GM19463 (cell line): ENCODE data around the gene CEP57L1.
A peak's percentile ranks its signal among the peaks of the same experiment; 100 is the strongest.
"Not testable (repeated sequence)": the region's sequence is repeated elsewhere in the genome, so short reads cannot be mapped to it uniquely, and the experiment has no call there.

Experiments used
- ATAC-seq: cut with Tn5 transposase; IDR thresholded peaks from one replicate; pipeline ENCODE4 v1.9.1; 2021; ENCODE audit warnings: mild to moderate bottlenecking, moderate library complexity; ENCODE audit not compliant: unreplicated experiment

Gene CEP57L1

GRCh38 chr6:109104512-109104911 is 9.2 kb downstream of the CEP57L1 start:
- ATAC-seq: no peak

- ATAC-seq: no peak
Measured at GRCh38 chr6:109105681-109106080, 10.4 kb downstream of the CEP57L1 start.

GRCh38 chr6:109109663-109110062 is 14.4 kb downstream of the CEP57L1 start:
- not testable (repeated sequence) for ATAC-seq

- not testable (repeated sequence) for ATAC-seq
Measured at GRCh38 chr6:109112663-109113062, 17.4 kb downstream of the CEP57L1 start.

GRCh38 chr6:109117346-109118035 is 22.2 kb downstream of the CEP57L1 start:
- peak; percentile 83 for ATAC-seq

- no peak for ATAC-seq
Measured at GRCh38 chr6:109118337-109118736, 23.0 kb downstream of the CEP57L1 start.

- ATAC-seq: no peak
Measured at GRCh38 chr6:109118871-109119354, 23.6 kb downstream of the CEP57L1 start.

GRCh38 chr6:109121411-109121810 is 26.1 kb downstream of the CEP57L1 start:
- ATAC-seq: no peak

GRCh38 chr6:109124219-109124618 is 28.9 kb downstream of the CEP57L1 start:
- no peak for ATAC-seq

- ATAC-seq: no peak
Measured at GRCh38 chr6:109125504-109125903, 30.2 kb downstream of the CEP57L1 start.

- ATAC-seq: no peak
Measured at GRCh38 chr6:109130065-109130464, 34.8 kb downstream of the CEP57L1 start.

- ATAC-seq: not testable (repeated sequence)
Measured at GRCh38 chr6:109135600-109135999, 40.3 kb downstream of the CEP57L1 start.

- not testable (repeated sequence) for ATAC-seq
Measured at GRCh38 chr6:109136039-109136438, 40.7 kb downstream of the CEP57L1 start.

GRCh38 chr6:109136530-109136929 is 41.2 kb downstream of the CEP57L1 start:
- not testable (repeated sequence) for ATAC-seq

GRCh38 chr6:109139109-109139508 is 43.8 kb downstream of the CEP57L1 start:
- no peak for ATAC-seq

GRCh38 chr6:109142067-109142466 is 46.8 kb downstream of the CEP57L1 start:
- ATAC-seq: not testable (repeated sequence)

- ATAC-seq: no peak
Measured at GRCh38 chr6:109143191-109143590, 47.9 kb downstream of the CEP57L1 start.

GRCh38 chr6:109148251-109148650 is 52.9 kb downstream of the CEP57L1 start:
- not testable (repeated sequence) for ATAC-seq

GRCh38 chr6:109148716-109149115 is 53.4 kb downstream of the CEP57L1 start:
- ATAC-seq: not testable (repeated sequence)

GRCh38 chr6:109153752-109154151 is 58.4 kb downstream of the CEP57L1 start:
- no peak for ATAC-seq

GRCh38 chr6:109164331-109164730 is 69.0 kb downstream of the CEP57L1 start:
- no peak for ATAC-seq

- no peak for ATAC-seq
Measured at GRCh38 chr6:109165392-109165974, 70.2 kb downstream of the CEP57L1 start.
